Activated CD8-positive, alpha-beta T cell treated with anti-CD3 and anti-CD28 coated beads, Interleukin-2, amount 10 ng/mL, durations not matched to agents 7 days and 5 days (primary cell): ENCODE data around the gene TECPR2. TPM values are rescaled to one million over a fixed set of nuclear protein-coding genes. Genes with fewer than 3 reads are reported as not detected.
A peak's percentile ranks its signal among the peaks of the same experiment; 100 is the strongest.

Experiments used
- ATAC-seq: fragments of 150-1000 bp; cut with Tn5 transposase; one replicate; pipeline ENCODE4 v1.10.0; 2021; ENCODE audit warnings: moderate library complexity
- CTCF ChIA-PET: fragments of 350-600 bp; sonication (Branson Sonifier 250); formaldehyde crosslinking; loops from one replicate; lab custom pipeline; 2021; ENCODE audit warnings: antibody characterized with exemption; lab: Charles Lee
- POLR2A ChIA-PET: fragments of 350-600 bp; sonication (Branson Sonifier 250); formaldehyde crosslinking; loops from one replicate; lab custom pipeline; 2021; ENCODE audit warnings: antibody characterized with exemption; lab: Charles Lee
- DNase-seq: peaks from one replicate; pipeline ENCODE4 v3.0.0-alpha.2; 2020
- H3K27ac Mint-ChIP-seq: one replicate; pipeline ENCODE4 v1.8.0; 2021; ENCODE audit warnings: mild to moderate bottlenecking, mixed read lengths
- H3K27me3 Mint-ChIP-seq: one replicate; pipeline ENCODE4 v1.8.0; 2021; ENCODE audit warnings: low read depth, mixed read lengths
- H3K36me3 Mint-ChIP-seq: one replicate; pipeline ENCODE4 v1.8.0; 2021; ENCODE audit warnings: low read depth, mixed read lengths
- H3K4me1 Mint-ChIP-seq: one replicate; pipeline ENCODE4 v1.8.0; 2021; ENCODE audit warnings: low read depth, mixed read lengths
- H3K4me3 Mint-ChIP-seq: one replicate; pipeline ENCODE4 v1.8.0; 2021; ENCODE audit warnings: mild to moderate bottlenecking, mixed read lengths
- H3K9me3 Mint-ChIP-seq: one replicate; pipeline ENCODE4 v1.8.0; 2022; ENCODE audit warnings: mixed read lengths; ENCODE audit not compliant: insufficient read depth
- total RNA-seq, 2 experiments: library from RNA; stranded (reverse); gene quantifications; one replicate each; pipeline ENCODE4 v1.2.3, GENCODE V29; 2021

TECPR2 gene
- total RNA-seq, 2 experiments from 2014 or later = 8.0 to 9.4 TPM

DNA sequence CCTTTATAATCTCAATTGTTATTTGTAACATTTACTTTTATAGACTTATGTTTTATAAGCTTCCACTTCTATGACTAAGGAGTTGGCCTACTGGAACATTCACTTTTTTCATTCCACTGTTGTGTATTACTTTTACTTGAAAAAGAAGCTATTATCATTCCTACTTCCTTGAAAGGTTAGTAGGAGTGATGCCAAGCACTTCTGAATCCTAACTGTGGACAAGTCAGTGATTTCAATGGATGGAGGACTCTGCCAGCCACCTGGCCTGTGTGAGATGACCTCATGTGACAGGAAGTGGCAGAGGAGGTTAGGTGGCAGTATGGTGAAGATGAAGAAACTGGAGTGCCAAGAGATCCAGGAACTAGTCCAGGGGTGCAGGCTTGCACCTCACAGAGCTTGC lies 46.0 kb downstream of the TECPR2 start:
- DNase-seq (peak; percentile 22), ATAC-seq (no peak)
- peaks cover 9% of the 10 kb centered on the region for H3K4me1 Mint-ChIP-seq
- H3K27me3 Mint-ChIP-seq = no peaks in the 10 kb centered on the region
- H3K36me3 Mint-ChIP-seq = peaks cover 14% of the 10 kb centered on the region
- H3K4me3 Mint-ChIP-seq = no peak overlapping the region
- no peaks in the 10 kb centered on the region for H3K9me3 Mint-ChIP-seq
- no peak overlapping the region for H3K27ac Mint-ChIP-seq
- CTCF ChIA-PET = no interaction called here
- POLR2A ChIA-PET = no interaction called here

GRCh38 chr14:102415671-102416070 lies 52.9 kb downstream of the TECPR2 start:
- POLR2A ChIA-PET = no interaction called here

DNA sequence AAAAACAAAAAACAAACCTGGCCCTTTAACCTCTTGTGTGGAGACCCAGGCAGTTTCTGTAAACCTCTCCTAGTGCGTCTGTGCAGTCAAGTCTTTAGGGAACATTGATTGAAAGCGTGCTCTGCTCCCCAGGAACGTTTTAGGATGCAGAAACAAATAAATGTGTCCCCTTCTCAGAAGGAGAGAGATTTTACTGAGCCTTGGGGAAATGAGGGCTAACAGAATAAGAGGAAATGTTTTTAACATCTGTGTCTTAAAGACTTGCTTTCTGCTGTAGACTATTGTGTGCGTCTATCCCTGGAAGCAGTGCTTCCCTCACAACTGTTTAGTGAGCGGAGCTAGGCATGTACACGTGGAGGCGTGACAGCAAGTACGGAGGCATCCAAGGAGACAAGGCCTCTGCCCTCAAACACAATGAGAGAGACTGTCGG lies 54.3 kb downstream of the TECPR2 start:
- CTCF ChIA-PET = no interaction called here
- DNase-seq (no peak), ATAC-seq (no peak)
- Mint-ChIP-seq H3K36me3 (no peaks in the 10 kb centered on the region), H3K27me3 (no peaks in the 10 kb centered on the region), H3K4me1 (no peaks in the 10 kb centered on the region), H3K27ac (no peak overlapping the region), H3K9me3 (no peaks in the 10 kb centered on the region), H3K4me3 (no peak overlapping the region)
- POLR2A ChIA-PET = no interaction called here

More at GRCh38 chr14:102415671-102416070, 52.9 kb downstream of the TECPR2 start:
- DNase-seq = no peak
- Mint-ChIP-seq H3K27me3 (no peaks in the 10 kb centered on the region), H3K4me1 (no peaks in the 10 kb centered on the region), H3K4me3 (no peak overlapping the region), H3K9me3 (no peaks in the 10 kb centered on the region), H3K27ac (no peak overlapping the region), H3K36me3 (no peaks in the 10 kb centered on the region)
- ATAC-seq = no peak
- CTCF ChIA-PET = no interaction called here

DNA sequence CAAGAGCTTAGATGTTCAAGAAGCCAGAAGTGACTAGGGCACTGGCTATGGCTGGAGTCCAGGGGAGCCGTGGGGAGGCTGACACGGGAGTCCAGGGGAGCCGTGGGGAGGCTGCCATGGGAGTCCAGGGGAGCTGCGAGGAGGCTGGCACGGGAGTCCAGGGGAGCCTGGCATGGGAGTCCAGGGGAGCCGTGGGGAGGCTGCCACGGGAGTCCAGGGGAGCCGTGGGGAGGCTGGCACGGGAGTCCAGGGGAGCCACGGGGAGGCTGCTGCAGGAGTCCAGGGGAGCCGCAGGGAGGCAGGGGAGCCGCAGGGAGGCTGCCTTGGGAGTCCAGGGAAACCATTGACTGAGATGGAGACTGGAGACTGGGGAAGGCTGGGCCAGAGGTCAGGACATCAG lies 54.9 kb downstream of the TECPR2 start:
- ChIA-PET CTCF (no interaction called here), POLR2A (no interaction called here)
- no peak overlapping the region for H3K27ac Mint-ChIP-seq
- H3K9me3 Mint-ChIP-seq = no peaks in the 10 kb centered on the region
- no peaks in the 10 kb centered on the region for H3K27me3 Mint-ChIP-seq
- H3K4me1 Mint-ChIP-seq = no peaks in the 10 kb centered on the region
- H3K4me3 Mint-ChIP-seq = no peak overlapping the region
- no peaks in the 10 kb centered on the region for H3K36me3 Mint-ChIP-seq
- DNase-seq (no peak), ATAC-seq (no peak)

DNA sequence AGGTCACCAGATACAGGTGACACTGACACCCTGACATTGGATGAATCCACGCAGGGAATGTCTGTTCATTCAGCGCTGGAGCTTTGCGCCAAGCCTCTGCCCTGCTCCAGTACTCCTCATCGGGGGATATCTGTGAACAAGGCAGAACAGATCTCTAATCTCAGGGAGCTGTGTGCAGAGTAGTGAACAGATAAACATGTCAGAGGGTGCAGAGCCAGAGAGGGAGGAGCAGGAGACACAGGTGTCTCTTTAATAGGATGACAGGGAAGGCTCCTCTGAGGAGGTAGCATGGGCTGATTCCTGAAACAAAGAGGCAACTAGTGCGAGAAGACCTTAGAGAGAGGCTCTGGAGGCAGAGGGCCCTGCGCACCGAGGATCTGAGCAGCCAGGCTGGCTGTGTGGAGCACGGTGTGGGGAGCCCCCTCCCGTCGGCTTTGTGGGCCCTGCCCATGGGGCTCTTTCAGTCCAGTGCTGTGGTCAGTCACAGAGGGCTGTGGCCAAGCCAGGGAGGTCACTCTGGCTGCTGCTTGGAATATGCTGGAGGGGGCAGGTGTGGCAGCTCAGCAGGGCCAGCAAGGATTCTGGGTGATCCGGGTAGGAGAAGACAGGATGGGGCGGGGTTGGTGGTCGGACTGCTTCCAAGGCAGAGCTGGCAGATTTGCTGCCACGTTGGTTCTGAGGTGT lies 55.6 kb downstream of the TECPR2 start:
- no peaks in the 10 kb centered on the region for H3K4me1 Mint-ChIP-seq
- CTCF ChIA-PET = no interaction called here
- no peaks in the 10 kb centered on the region for H3K27me3 Mint-ChIP-seq
- no peaks in the 10 kb centered on the region for H3K36me3 Mint-ChIP-seq
- DNase-seq (no peak), ATAC-seq (no peak)
- POLR2A ChIA-PET = interaction anchor here (0.6 kb wide), 1 partner anchor 452 kb away, joined by 4 read pairs; no protein-coding TSS in a partner anchor
- no peak overlapping the region for H3K4me3 Mint-ChIP-seq
- no peaks in the 10 kb centered on the region for H3K9me3 Mint-ChIP-seq
- H3K27ac Mint-ChIP-seq = no peak overlapping the region

GRCh38 chr14:102418853-102419240 lies 56.1 kb downstream of the TECPR2 start:
- H3K27me3 Mint-ChIP-seq = no peaks in the 10 kb centered on the region
- no peaks in the 10 kb centered on the region for H3K36me3 Mint-ChIP-seq
- ATAC-seq (no peak), DNase-seq (no peak)
- no peaks in the 10 kb centered on the region for H3K9me3 Mint-ChIP-seq
- ChIA-PET CTCF (no interaction called here), POLR2A (no interaction called here)
- H3K4me1 Mint-ChIP-seq = no peaks in the 10 kb centered on the region
- no peak overlapping the region for H3K27ac Mint-ChIP-seq
- no peak overlapping the region for H3K4me3 Mint-ChIP-seq

GRCh38 chr14:102419276-102419675 lies 56.5 kb downstream of the TECPR2 start:
- no peak for DNase-seq
- H3K36me3 Mint-ChIP-seq = no peaks in the 10 kb centered on the region
- no peaks in the 10 kb centered on the region for H3K4me1 Mint-ChIP-seq
- no peaks in the 10 kb centered on the region for H3K27me3 Mint-ChIP-seq
- H3K9me3 Mint-ChIP-seq = no peaks in the 10 kb centered on the region
- CTCF ChIA-PET = no interaction called here
- POLR2A ChIA-PET = no interaction called here
- no peak overlapping the region for H3K27ac Mint-ChIP-seq
- H3K4me3 Mint-ChIP-seq = no peak overlapping the region
- ATAC-seq = no peak

GRCh38 chr14:102419716-102420115 lies 57.0 kb downstream of the TECPR2 start:
- Mint-ChIP-seq H3K27ac (no peak overlapping the region), H3K4me3 (no peak overlapping the region), H3K36me3 (no peaks in the 10 kb centered on the region), H3K4me1 (no peaks in the 10 kb centered on the region), H3K27me3 (no peaks in the 10 kb centered on the region), H3K9me3 (no peaks in the 10 kb centered on the region)
- ATAC-seq (no peak), DNase-seq (no peak)
- CTCF ChIA-PET = interaction anchor here (3.3 kb wide), 1 partner anchor 18 kb away, joined by 11 read pairs; no protein-coding TSS in a partner anchor
- POLR2A ChIA-PET = no interaction called here

DNA sequence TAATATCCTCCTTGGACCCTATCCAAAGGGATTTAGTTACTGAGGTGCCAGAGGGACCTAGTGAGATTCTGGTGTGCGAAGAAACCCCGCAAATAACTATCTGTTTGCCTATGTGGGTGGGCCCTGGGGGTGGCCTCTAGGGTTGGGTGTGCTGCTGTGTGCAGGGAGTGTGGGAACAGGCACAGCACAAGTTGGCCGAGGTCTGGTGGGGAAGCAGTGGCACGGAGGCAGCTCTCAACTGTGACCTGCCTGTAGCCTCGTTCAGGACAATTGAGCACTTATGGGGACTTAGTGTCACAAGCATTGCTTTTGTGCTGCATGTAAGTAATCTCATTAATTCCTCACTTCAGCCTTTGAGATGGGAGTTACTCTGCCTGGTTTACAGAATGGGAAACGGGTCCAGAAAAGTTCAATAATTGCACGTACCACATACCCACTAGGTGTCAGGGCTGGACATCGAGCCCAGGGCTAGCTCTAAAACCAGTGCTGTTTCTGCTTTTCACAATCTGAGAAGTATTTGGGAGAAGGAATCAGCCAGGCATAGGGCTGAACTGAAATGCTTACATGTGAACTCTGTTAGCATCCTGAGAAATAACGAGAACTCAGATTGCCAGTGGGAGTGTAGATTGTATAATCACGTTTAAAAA lies 58.8 kb downstream of the TECPR2 start:
- POLR2A ChIA-PET = interaction anchor here (0.6 kb wide), 1 partner anchor 170 kb away, joined by 3 read pairs; no protein-coding TSS in a partner anchor
- Mint-ChIP-seq H3K9me3 (no peaks in the 10 kb centered on the region), H3K27ac (no peak overlapping the region), H3K36me3 (no peaks in the 10 kb centered on the region), H3K4me3 (no peak overlapping the region), H3K4me1 (no peaks in the 10 kb centered on the region), H3K27me3 (no peaks in the 10 kb centered on the region)
- ATAC-seq (no peak), DNase-seq (no peak)
- CTCF ChIA-PET = interaction anchor here (3.3 kb wide), 1 partner anchor 17 kb away, joined by 11 read pairs; no protein-coding TSS in a partner anchor

GRCh38 chr14:102424520-102424919 lies 61.8 kb downstream of the TECPR2 start:
- H3K9me3 Mint-ChIP-seq = no peaks in the 10 kb centered on the region
- ATAC-seq (no peak), DNase-seq (no peak)
- no peaks in the 10 kb centered on the region for H3K36me3 Mint-ChIP-seq
- H3K27me3 Mint-ChIP-seq = no peaks in the 10 kb centered on the region
- H3K27ac Mint-ChIP-seq = no peak overlapping the region
- ChIA-PET CTCF (no interaction called here), POLR2A (no interaction called here)
- H3K4me3 Mint-ChIP-seq = no peak overlapping the region
- H3K4me1 Mint-ChIP-seq = no peaks in the 10 kb centered on the region

GRCh38 chr14:102424923-102425322 lies 62.2 kb downstream of the TECPR2 start:
- Mint-ChIP-seq H3K4me3 (no peak overlapping the region), H3K27ac (no peak overlapping the region), H3K36me3 (no peaks in the 10 kb centered on the region), H3K27me3 (no peaks in the 10 kb centered on the region), H3K9me3 (no peaks in the 10 kb centered on the region), H3K4me1 (no peaks in the 10 kb centered on the region)
- ChIA-PET POLR2A (no interaction called here), CTCF (no interaction called here)
- ATAC-seq (no peak), DNase-seq (no peak)

- CTCF ChIA-PET = interaction anchor here (1.0 kb wide), 1 partner anchor 11 kb away, joined by 4 read pairs; no protein-coding TSS in a partner anchor
- Mint-ChIP-seq H3K4me3 (no peak overlapping the region), H3K4me1 (no peaks in the 10 kb centered on the region), H3K27me3 (no peaks in the 10 kb centered on the region), H3K27ac (no peak overlapping the region), H3K36me3 (no peaks in the 10 kb centered on the region), H3K9me3 (no peaks in the 10 kb centered on the region)
- ATAC-seq (no peak), DNase-seq (no peak)
- POLR2A ChIA-PET = no interaction called here
Measured at GRCh38 chr14:102426796-102427195, 64.1 kb downstream of the TECPR2 start.
